CD14-positive monocyte (primary cell): ENCODE measurements around the gene CTXN1. TPM values are rescaled to one million over a fixed set of nuclear protein-coding genes. Genes with fewer than 3 reads are reported as not detected.

Experiments used
- DNase-seq, 3 donors: peaks; one replicate each; pipeline ENCODE4 v3.0.0-alpha.2; 2011 to 2022
- H2AFZ ChIP-seq: 2 replicates; pipeline ENCODE4 v1.6.0; 2012; ENCODE audit warnings: mild to moderate bottlenecking, low read depth, low read length, inconsistent platforms; ENCODE audit not compliant: insufficient read depth, poor library complexity, severe bottlenecking
- H3K27ac ChIP-seq, 2 donors: 1 replicate in 1 of 2; 2 replicates in 1 of 2; pipeline ENCODE4 v1.5.1; 2012 to 2013; ENCODE audit warnings: low read length in 2 of 2, control low read depth in 1 of 2, inconsistent platforms in 1 of 2, low read depth in 1 of 2, mild to moderate bottlenecking in 1 of 2
- H3K27me3 ChIP-seq, 2 donors: one replicate each; pipeline versions ENCODE4 v1.6.0 to v1.6.1; 2011 to 2013; ENCODE audit warnings: low read length in 2 of 2; ENCODE audit not compliant: control insufficient read depth in 2 of 2, insufficient read depth in 2 of 2
- H3K36me3 ChIP-seq, 2 donors: replicated peaks in 1 of 2; 1 replicate in 1 of 2; 2 replicates in 1 of 2; pipeline versions ENCODE4 v1.5.1 to v1.6.1; 2012 to 2013; ENCODE audit warnings: low read length in 2 of 2, control low read depth in 1 of 2, inconsistent platforms in 1 of 2, mild to moderate bottlenecking in 1 of 2; ENCODE audit not compliant: insufficient read depth in 2 of 2, control insufficient read depth in 1 of 2
- H3K4me1 ChIP-seq, 2 donors: 1 replicate in 1 of 2; 2 replicates in 1 of 2; pipeline versions ENCODE4 v1.5.1 to v1.6.1; 2012 to 2013; ENCODE audit warnings: low read length in 2 of 2, control low read depth in 1 of 2, inconsistent platforms in 1 of 2, mild to moderate bottlenecking in 1 of 2, moderate library complexity in 1 of 2; ENCODE audit not compliant: insufficient read depth in 2 of 2, control insufficient read depth in 1 of 2
- H3K4me2 ChIP-seq: replicated peaks from 2 replicates; pipeline ENCODE3; 2012; ENCODE audit warnings: low read length, moderate library complexity, mild to moderate bottlenecking; ENCODE audit not compliant: poor library complexity, severe bottlenecking; ENCODE audit errors: extremely low read depth
- H3K4me3 ChIP-seq, 3 experiments: fragments of 200-600 bp in 1 of 3; sonication (generic) in 1 of 3; replicated peaks in 1 of 3; 1 replicate in 2 of 3; 2 replicates in 1 of 3; pipeline ENCODE4 v1.5.1; 2011 to 2013; ENCODE audit warnings: low read length in 3 of 3, mild to moderate bottlenecking in 3 of 3, control low read depth in 2 of 3, low read depth in 2 of 3, inconsistent platforms in 1 of 3, moderate library complexity in 1 of 3
- H3K79me2 ChIP-seq: 2 replicates; pipeline ENCODE4 v1.6.0; 2012; ENCODE audit warnings: mild to moderate bottlenecking, control low read depth, inconsistent platforms, low read length, moderate library complexity; ENCODE audit not compliant: insufficient read depth
- H3K9ac ChIP-seq: 2 replicates; pipeline ENCODE4 v1.6.0; 2017; ENCODE audit warnings: low read length, mild to moderate bottlenecking; ENCODE audit not compliant: insufficient read depth, poor library complexity, severe bottlenecking
- H3K9me3 ChIP-seq, 2 donors: replicated peaks in 1 of 2; 1 replicate in 1 of 2; 2 replicates in 1 of 2; pipeline versions ENCODE4 v1.5.1 to v1.6.1; 2012 to 2013; ENCODE audit warnings: low read length in 2 of 2, control low read depth in 1 of 2; ENCODE audit not compliant: control insufficient read depth in 1 of 2, insufficient read depth in 1 of 2
- H4K20me1 ChIP-seq: 2 replicates; pipeline ENCODE4 v1.6.0; 2012; ENCODE audit warnings: mild to moderate bottlenecking, low read length, control low read depth, moderate library complexity; ENCODE audit not compliant: insufficient read depth
- H3K27ac Mint-ChIP-seq, 7 donors: one replicate each; pipeline ENCODE4 v1.8.0; 2020; ENCODE audit warnings: mild to moderate bottlenecking in 7 of 7, mixed read lengths in 7 of 7, moderate library complexity in 6 of 7, inconsistent platforms in 2 of 7
- H3K27me3 Mint-ChIP-seq, 3 donors: one replicate each; pipeline ENCODE4 v1.8.0; 2021 to 2022; ENCODE audit warnings: low read depth in 3 of 3, mild to moderate bottlenecking in 3 of 3, mixed read lengths in 3 of 3, moderate library complexity in 3 of 3, inconsistent platforms in 1 of 3
- H3K36me3 Mint-ChIP-seq, 2 donors: one replicate each; pipeline ENCODE4 v1.8.0; 2020; ENCODE audit warnings: mixed read lengths in 2 of 2, inconsistent platforms in 1 of 2, mild to moderate bottlenecking in 1 of 2
- H3K4me1 Mint-ChIP-seq: one replicate; pipeline ENCODE4 v1.8.0; 2020; ENCODE audit warnings: mild to moderate bottlenecking, mixed read lengths
- H3K4me3 Mint-ChIP-seq, 2 donors: one replicate each; pipeline ENCODE4 v1.8.0; 2020; ENCODE audit warnings: mild to moderate bottlenecking in 2 of 2, mixed read lengths in 2 of 2, moderate library complexity in 1 of 2
- H3K9me3 Mint-ChIP-seq, 7 donors: one replicate each; pipeline ENCODE4 v1.8.0; 2020 to 2022; ENCODE audit warnings: mixed read lengths in 7 of 7, mild to moderate bottlenecking in 6 of 7, moderate library complexity in 6 of 7, inconsistent platforms in 2 of 7
- WGBS: methylation state at CpG from one replicate; pipeline ENCODE4 v1.1.5; 2013; ENCODE audit warnings: missing lambda C conversion rate; ENCODE audit not compliant: insufficient coverage; 5-methylcytosine and 5-hydroxymethylcytosine counted together
- intact Hi-C, 2 donors: fragments of 100-400 bp; cut with micrococcal nuclease; formaldehyde crosslinking; loops; one replicate each; pipeline versions ENCODE4 v1.15.0 to v1.15.1; 2023
- polyA plus RNA-seq, 3 donors: library from polyadenylated mRNA; depleted of rRNA in 1 of 3; unstranded in 2 of 3; stranded (reverse) in 1 of 3; fragments of 300-500 nt in 2 of 3; fragments of >200 nt in 1 of 3; fragmentation: Illumina TruSeq in 2 of 3; gene quantifications; 1 replicate in 2 of 3; 2 replicates in 1 of 3; pipeline ENCODE4 v1.2.3, GENCODE V29; 2012 to 2021
- TF ChIP-seq, protein P1 (sequence below): fragments of 200-600 bp; IDR thresholded peaks from one replicate; pipeline ENCODE4 v1.8.0; 2022; ENCODE audit warnings: antibody characterized with exemption, mild to moderate bottlenecking

Gene CTXN1
- polyA plus RNA-seq, 3 donors = not detected

DNA sequence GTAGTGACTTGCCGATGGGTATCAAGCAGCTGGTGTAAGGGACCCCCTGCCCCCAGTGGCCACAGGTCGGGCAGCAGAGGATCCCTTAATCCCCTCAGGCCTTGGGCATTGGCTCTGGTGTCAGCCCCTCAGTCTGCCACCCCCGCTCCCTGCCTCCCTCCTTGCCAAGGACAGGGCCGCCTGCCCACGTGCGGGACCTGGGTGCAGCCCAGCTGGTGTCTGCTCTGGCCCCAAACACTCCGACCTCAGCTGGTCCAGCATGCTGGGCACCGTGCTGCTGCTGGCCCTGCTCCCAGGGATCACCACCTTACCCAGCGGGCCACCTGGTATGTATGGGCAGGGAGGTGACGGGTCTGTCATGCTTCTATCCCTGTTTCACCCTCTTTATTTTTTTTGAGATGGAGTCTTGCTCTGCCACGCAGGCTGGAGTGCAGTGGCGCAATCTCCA lies 11.3 kb downstream of the CTXN1 start, which contains the start of gene TGFBR3L:
TGFBR3L (plus strand) TSS at position 233 of the 448 bp plus-strand sequence.
- Histone ChIP-seq H3K4me2 (no peak within 1 kb of the TSS), H3K79me2 (no peaks in the 10 kb centered on the region), H2AFZ (no peak within 1 kb of the TSS), H3K27ac (no peak within 1 kb of the TSS), H3K4me3 (no peak within 1 kb of the TSS), H3K27me3 (peaks cover 26 to 46% of the 10 kb centered on the region in 2 donors), H4K20me1 (peaks cover 40% of the 10 kb centered on the region), H3K9me3 (peaks cover 0 to 19% of the 10 kb centered on the region in 2 donors), H3K9ac (no peak within 1 kb of the TSS), H3K36me3 (peaks cover 33 to 35% of the 10 kb centered on the region in 2 donors), H3K4me1 (peaks cover 22 to 43% of the 10 kb centered on the region in 2 donors)
- 78% methylated on average over 9 of the region's 12 CpGs for WGBS
- intact Hi-C loops = no loop called here
- peaks cover 0 to 28% (median 14%) of the 10 kb centered on the region in 7 donors for H3K9me3 Mint-ChIP-seq
- peaks cover 46 to 60% (median 51%) of the 10 kb centered on the region in 3 donors for H3K27me3 Mint-ChIP-seq
- H3K4me3 Mint-ChIP-seq = peak within 1 kb of the TSS; percentile 39 to 77
- TF ChIP-seq, protein P1, sequence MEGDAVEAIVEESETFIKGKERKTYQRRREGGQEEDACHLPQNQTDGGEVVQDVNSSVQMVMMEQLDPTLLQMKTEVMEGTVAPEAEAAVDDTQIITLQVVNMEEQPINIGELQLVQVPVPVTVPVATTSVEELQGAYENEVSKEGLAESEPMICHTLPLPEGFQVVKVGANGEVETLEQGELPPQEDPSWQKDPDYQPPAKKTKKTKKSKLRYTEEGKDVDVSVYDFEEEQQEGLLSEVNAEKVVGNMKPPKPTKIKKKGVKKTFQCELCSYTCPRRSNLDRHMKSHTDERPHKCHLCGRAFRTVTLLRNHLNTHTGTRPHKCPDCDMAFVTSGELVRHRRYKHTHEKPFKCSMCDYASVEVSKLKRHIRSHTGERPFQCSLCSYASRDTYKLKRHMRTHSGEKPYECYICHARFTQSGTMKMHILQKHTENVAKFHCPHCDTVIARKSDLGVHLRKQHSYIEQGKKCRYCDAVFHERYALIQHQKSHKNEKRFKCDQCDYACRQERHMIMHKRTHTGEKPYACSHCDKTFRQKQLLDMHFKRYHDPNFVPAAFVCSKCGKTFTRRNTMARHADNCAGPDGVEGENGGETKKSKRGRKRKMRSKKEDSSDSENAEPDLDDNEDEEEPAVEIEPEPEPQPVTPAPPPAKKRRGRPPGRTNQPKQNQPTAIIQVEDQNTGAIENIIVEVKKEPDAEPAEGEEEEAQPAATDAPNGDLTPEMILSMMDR = no peak
- peaks cover 25 to 34% of the 10 kb centered on the region in 2 donors for H3K36me3 Mint-ChIP-seq
- no peak within 1 kb of the TSS for H3K27ac Mint-ChIP-seq
- no peak for DNase-seq
- H3K4me1 Mint-ChIP-seq = peaks cover 32% of the 10 kb centered on the region

DNA sequence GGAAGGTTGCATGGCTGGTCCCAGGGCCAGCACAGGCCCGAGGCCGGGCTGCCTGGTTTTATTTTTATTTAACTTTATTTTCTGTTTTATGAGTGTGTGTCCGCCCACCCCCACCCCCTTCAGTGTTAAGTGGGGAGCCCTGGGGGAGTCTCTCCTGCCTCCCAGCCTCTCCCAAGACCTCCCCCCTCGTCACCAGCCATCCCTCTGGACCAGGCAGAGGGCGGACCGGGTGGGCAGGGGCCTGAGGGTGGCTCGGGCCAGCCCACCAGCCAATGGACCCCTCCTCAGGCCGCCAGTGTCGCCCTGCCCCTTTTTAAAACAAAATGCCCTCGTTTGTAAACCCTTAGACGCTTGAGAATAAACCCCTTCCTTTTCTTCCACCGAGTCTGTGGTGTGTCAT lies 11.8 kb downstream of the CTXN1 start:
- intact Hi-C loops = no loop called here
- H3K4me1 Mint-ChIP-seq = peaks cover 27% of the 10 kb centered on the region
- Histone ChIP-seq H3K4me3 (no peak overlapping the region), H3K9ac (no peak overlapping the region), H3K79me2 (no peaks in the 10 kb centered on the region), H2AFZ (no peak overlapping the region), H3K27me3 (peaks cover 26 to 41% of the 10 kb centered on the region in 2 donors), H3K27ac (no peak overlapping the region), H3K4me2 (no peak overlapping the region), H3K9me3 (peaks cover 0 to 19% of the 10 kb centered on the region in 2 donors), H3K4me1 (peaks cover 17 to 38% of the 10 kb centered on the region in 2 donors), H4K20me1 (peaks cover 45% of the 10 kb centered on the region), H3K36me3 (peaks cover 36 to 38% of the 10 kb centered on the region in 2 donors)
- H3K9me3 Mint-ChIP-seq = peaks cover 0 to 25% (median 14%) of the 10 kb centered on the region in 7 donors
- DNase-seq = no peak
- TF ChIP-seq, protein P1 = no peak
- peaks cover 24 to 38% of the 10 kb centered on the region in 2 donors for H3K36me3 Mint-ChIP-seq
- WGBS = no CpG with 5 or more reads among the region's 12 CpGs
- peaks cover 41 to 55% (median 46%) of the 10 kb centered on the region in 3 donors for H3K27me3 Mint-ChIP-seq
- peak overlapping the region in 1 of 2 donors; percentile 77 for H3K4me3 Mint-ChIP-seq
- H3K27ac Mint-ChIP-seq = no peak overlapping the region
